ENCODE data around the gene SLCO3A1.

Gene SLCO3A1

DNA sequence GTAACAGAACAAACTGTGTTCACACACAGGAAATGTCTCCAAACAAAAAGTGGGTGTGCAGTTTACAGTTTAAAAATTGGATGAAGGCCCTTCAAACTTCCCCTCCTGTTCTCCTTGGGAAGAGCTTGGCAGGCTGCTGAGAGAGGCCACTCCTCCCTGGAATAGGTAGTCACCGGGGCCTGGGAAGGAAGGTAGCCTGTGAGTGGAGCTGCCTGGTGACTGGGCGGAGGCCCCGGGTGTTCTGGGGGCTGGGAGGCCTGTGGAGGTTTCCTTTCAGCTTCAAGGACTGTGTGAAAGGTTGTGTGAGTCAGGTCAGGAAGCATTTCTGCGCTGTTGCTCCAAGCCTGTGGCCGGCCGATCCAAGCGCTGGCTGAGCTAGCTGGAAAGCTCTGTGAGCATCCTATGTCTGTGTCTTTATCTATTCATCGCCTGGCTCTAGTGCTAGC is 14.1 kb downstream of the SLCO3A1 start:
- Histone ChIP-seq H3K36me3 (ENCODE audit: control insufficient read depth in 2 of 2, insufficient read depth in 2 of 2, low read length in 2 of 2) (no peaks in the 10 kb centered on the region), H3K27me3 (ENCODE audit: control insufficient read depth in 2 of 2, insufficient read depth in 2 of 2, low read length in 2 of 2) (no peaks in the 10 kb centered on the region), H3K9me3 (ENCODE audit: control insufficient read depth in 2 of 2, low read length in 2 of 2) (no peaks in the 10 kb centered on the region), H3K4me1 (ENCODE audit: control insufficient read depth in 2 of 2, insufficient read depth in 2 of 2, low read length in 2 of 2) (peaks cover 13 to 19% of the 10 kb centered on the region in 2 donors), H3K9ac (ENCODE audit: low read depth in 1 of 2, low read length in 2 of 2) (peak overlapping the region in 1 of 2 donors; percentile 45), H3K4me3 (ENCODE audit: low read length in 2 of 2) (no peak overlapping the region), H3K27ac (ENCODE audit: low read depth in 2 of 2, low read length in 2 of 2) (peak overlapping the region; percentile 28 to 45)

DNA sequence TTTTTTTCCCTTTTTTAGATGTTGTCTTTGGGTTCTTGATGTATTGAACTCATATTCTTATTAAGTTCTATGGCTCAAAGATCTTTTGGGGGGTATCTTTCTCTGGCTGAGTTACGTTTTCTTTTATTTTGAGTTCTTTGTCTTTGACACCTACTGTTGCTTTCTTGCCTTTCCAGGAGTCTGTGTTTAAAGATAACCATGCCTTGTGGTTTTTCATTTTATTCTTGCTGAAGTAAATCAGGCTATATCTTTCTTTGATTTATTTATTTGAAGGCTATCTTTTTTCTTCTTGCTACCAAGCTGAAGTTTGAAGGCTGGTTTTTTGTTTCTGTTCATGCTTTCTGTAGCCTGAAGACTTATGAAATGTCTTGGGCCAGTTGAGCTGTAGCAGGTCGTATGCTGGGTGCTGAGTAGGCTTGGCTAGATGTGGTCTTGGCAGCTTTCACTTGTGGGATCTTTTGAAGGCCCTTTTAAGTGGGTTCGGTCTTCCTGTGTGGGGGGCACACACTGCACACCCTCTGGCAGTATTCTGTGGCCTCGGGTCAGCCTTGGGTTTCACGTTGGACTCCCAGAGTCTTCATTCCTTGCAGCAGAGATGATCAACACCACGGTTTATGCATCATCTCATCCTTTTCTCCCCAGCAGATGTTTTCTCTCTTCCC is 17.5 kb downstream of the SLCO3A1 start:
- H3K9ac ChIP-seq (ENCODE audit: low read depth in 1 of 2, low read length in 2 of 2): no peak overlapping the region
- peaks cover 13 to 17% of the 10 kb centered on the region in 2 donors for H3K4me1 ChIP-seq (ENCODE audit: control insufficient read depth in 2 of 2, insufficient read depth in 2 of 2, low read length in 2 of 2)
- H3K27me3 ChIP-seq (ENCODE audit: control insufficient read depth in 2 of 2, insufficient read depth in 2 of 2, low read length in 2 of 2): no peaks in the 10 kb centered on the region
- H3K4me3 ChIP-seq (ENCODE audit: low read length in 2 of 2): no peak overlapping the region
- no peaks in the 10 kb centered on the region for H3K9me3 ChIP-seq (ENCODE audit: control insufficient read depth in 2 of 2, low read length in 2 of 2)
- H3K27ac ChIP-seq (ENCODE audit: low read depth in 2 of 2, low read length in 2 of 2): no peak overlapping the region
- H3K36me3 ChIP-seq (ENCODE audit: control insufficient read depth in 2 of 2, insufficient read depth in 2 of 2, low read length in 2 of 2): no peaks in the 10 kb centered on the region

DNA sequence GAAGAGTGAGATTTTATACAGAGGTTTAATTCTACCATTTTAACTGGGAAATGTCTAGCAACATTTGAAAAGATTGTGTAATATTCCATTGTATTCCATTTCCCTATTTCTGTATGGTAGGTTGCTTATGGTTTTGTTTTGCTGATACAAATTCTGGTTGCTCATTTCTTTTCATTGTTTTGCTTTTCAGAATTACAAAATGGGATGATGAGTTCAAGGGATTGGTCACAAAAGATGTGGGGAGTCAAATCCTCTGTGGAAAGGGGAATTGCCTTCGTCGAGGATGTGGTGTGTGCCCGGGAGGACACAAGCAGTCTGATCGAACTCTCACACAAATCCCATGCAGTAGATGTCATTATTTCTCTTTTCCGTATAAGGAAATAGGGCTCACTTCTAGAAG is 18.3 kb downstream of the SLCO3A1 start:
- no peak overlapping the region for H3K27ac ChIP-seq (ENCODE audit: low read depth in 2 of 2, low read length in 2 of 2)
- no peaks in the 10 kb centered on the region for H3K36me3 ChIP-seq (ENCODE audit: control insufficient read depth in 2 of 2, insufficient read depth in 2 of 2, low read length in 2 of 2)
- no peak overlapping the region for H3K9ac ChIP-seq (ENCODE audit: low read depth in 1 of 2, low read length in 2 of 2)
- no peaks in the 10 kb centered on the region for H3K27me3 ChIP-seq (ENCODE audit: control insufficient read depth in 2 of 2, insufficient read depth in 2 of 2, low read length in 2 of 2)
- H3K4me1 ChIP-seq (ENCODE audit: control insufficient read depth in 2 of 2, insufficient read depth in 2 of 2, low read length in 2 of 2): peaks cover 11 to 13% of the 10 kb centered on the region in 2 donors
- no peak overlapping the region for H3K4me3 ChIP-seq (ENCODE audit: low read length in 2 of 2)
- H3K9me3 ChIP-seq (ENCODE audit: control insufficient read depth in 2 of 2, low read length in 2 of 2): no peaks in the 10 kb centered on the region

DNA sequence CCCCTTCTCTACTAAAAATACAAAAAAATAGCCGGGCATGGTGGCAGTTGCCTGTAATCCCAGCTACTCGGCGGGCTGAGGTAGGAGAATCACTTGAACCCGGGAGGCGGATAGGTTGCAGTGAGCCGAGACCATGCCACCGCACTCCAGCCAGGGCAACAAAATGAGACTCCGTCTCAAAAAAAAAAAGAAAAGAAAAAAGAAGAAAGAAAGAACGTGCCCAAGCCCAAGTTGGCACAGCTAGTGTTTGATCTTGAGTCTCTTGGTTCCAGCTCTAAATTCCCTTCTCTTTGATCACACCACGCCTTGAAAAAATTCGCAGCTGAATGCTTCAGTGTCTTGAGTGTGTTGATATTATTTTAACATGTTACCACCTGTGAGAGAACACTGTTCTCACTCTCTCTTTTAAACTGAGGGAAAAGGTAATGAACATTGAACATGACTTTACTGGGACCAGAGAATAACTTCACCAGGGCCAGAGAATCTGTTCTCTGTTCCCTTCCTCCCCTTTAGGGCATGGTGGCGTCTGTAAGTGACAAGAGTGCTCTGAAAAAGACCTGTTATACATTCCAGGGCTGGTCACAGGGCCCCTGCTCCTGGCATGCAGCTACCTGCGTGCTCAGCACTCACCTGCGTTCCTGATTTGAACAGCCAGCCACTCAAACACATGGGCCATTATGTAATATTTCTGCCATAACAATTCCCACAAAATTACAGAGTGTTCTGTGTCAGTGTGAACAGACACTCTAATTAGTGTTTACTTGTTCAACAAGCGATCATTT is 19.0 kb downstream of the SLCO3A1 start:
- Histone ChIP-seq H3K27me3 (ENCODE audit: control insufficient read depth in 2 of 2, insufficient read depth in 2 of 2, low read length in 2 of 2) (no peaks in the 10 kb centered on the region), H3K27ac (ENCODE audit: low read depth in 2 of 2, low read length in 2 of 2) (no peak overlapping the region), H3K4me1 (ENCODE audit: control insufficient read depth in 2 of 2, insufficient read depth in 2 of 2, low read length in 2 of 2) (peaks cover 4 to 6% of the 10 kb centered on the region in 2 donors), H3K9me3 (ENCODE audit: control insufficient read depth in 2 of 2, low read length in 2 of 2) (no peaks in the 10 kb centered on the region), H3K4me3 (ENCODE audit: low read length in 2 of 2) (no peak overlapping the region), H3K9ac (ENCODE audit: low read depth in 1 of 2, low read length in 2 of 2) (no peak overlapping the region), H3K36me3 (ENCODE audit: control insufficient read depth in 2 of 2, insufficient read depth in 2 of 2, low read length in 2 of 2) (no peaks in the 10 kb centered on the region)

DNA sequence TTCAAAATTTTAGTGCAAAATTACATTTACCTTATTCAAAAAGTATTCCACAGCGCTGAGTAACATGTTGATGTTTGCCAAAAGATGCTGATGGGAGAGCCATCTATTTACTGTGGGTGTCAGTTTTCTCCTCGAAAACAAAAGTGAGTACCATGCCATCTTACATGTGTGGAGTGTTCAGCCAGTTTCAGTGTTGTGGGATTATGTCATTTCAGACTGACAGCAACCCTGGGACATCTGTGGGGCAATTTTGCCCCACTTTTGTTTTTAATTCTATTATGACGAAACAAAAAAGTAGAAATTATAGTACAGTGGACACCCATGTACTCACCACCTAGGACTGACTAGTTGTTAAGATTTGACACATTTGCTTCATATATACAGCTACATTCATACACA is 19.6 kb downstream of the SLCO3A1 start:
- Histone ChIP-seq H3K27me3 (ENCODE audit: control insufficient read depth in 2 of 2, insufficient read depth in 2 of 2, low read length in 2 of 2) (no peaks in the 10 kb centered on the region), H3K9ac (ENCODE audit: low read depth in 1 of 2, low read length in 2 of 2) (no peak overlapping the region), H3K9me3 (ENCODE audit: control insufficient read depth in 2 of 2, low read length in 2 of 2) (no peaks in the 10 kb centered on the region), H3K4me3 (ENCODE audit: low read length in 2 of 2) (no peak overlapping the region), H3K27ac (ENCODE audit: low read depth in 2 of 2, low read length in 2 of 2) (no peak overlapping the region), H3K4me1 (ENCODE audit: control insufficient read depth in 2 of 2, insufficient read depth in 2 of 2, low read length in 2 of 2) (no peaks in the 10 kb centered on the region), H3K36me3 (ENCODE audit: control insufficient read depth in 2 of 2, insufficient read depth in 2 of 2, low read length in 2 of 2) (no peaks in the 10 kb centered on the region)

DNA sequence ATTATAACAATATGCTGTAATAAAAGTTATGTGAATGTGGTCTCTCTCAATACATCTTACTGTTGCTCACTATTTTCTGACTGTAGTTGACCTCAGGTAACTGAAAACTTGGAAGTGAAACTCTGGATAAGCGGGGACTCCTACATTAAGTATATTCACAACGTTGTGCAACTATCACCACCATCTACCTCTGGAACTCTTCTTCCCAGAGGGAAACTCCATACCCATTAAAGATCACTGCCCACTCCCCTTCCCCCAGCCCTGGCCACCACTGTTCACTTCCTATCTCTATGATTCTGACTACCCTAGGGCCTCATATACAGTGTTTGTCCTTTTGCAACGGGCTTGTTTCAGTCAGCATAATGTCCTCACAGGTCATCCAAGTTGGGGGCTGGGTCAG is 20.7 kb downstream of the SLCO3A1 start:
- H3K27me3 ChIP-seq (ENCODE audit: control insufficient read depth in 2 of 2, insufficient read depth in 2 of 2, low read length in 2 of 2): no peaks in the 10 kb centered on the region
- no peaks in the 10 kb centered on the region for H3K9me3 ChIP-seq (ENCODE audit: control insufficient read depth in 2 of 2, low read length in 2 of 2)
- H3K9ac ChIP-seq (ENCODE audit: low read depth in 1 of 2, low read length in 2 of 2): no peak overlapping the region
- H3K4me1 ChIP-seq (ENCODE audit: control insufficient read depth in 2 of 2, insufficient read depth in 2 of 2, low read length in 2 of 2): no peaks in the 10 kb centered on the region
- no peak overlapping the region for H3K4me3 ChIP-seq (ENCODE audit: low read length in 2 of 2)
- no peak overlapping the region for H3K27ac ChIP-seq (ENCODE audit: low read depth in 2 of 2, low read length in 2 of 2)
- H3K36me3 ChIP-seq (ENCODE audit: control insufficient read depth in 2 of 2, insufficient read depth in 2 of 2, low read length in 2 of 2): no peaks in the 10 kb centered on the region

DNA sequence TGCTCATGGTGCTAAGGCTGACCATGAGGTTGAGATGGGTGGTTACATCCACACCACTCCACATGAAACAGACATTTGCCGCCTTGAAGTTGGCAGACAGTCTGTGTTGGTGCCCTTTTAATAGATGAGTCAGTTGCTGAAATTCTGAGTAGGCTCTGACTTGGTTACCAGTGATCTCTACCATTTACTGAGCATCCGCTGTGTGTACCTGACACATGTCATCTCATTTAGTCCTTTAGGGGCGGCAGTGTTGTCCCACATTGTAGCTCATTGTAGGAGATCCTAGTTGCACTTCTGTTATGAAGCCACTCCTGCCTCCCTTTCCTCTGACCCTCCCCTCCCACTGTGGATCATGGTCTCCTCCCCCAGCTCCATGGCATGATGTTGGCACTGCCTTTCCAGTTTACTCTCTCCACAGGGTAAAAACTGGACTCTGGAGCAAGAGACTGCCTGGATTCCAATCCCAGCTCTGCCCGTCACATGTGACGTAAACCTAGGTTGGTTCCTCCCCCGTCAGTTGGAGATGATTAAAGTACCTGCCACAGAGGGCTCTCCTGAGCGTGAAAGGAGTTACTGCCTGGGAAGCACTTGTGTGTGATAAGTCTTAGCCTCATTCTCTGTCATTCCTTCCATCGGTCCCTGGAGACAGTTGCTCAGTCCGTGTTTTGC is 21.6 kb downstream of the SLCO3A1 start:
- Histone ChIP-seq H3K4me3 (ENCODE audit: low read length in 2 of 2) (no peak overlapping the region), H3K4me1 (ENCODE audit: control insufficient read depth in 2 of 2, insufficient read depth in 2 of 2, low read length in 2 of 2) (no peaks in the 10 kb centered on the region), H3K27ac (ENCODE audit: low read depth in 2 of 2, low read length in 2 of 2) (no peak overlapping the region), H3K9me3 (ENCODE audit: control insufficient read depth in 2 of 2, low read length in 2 of 2) (no peaks in the 10 kb centered on the region), H3K36me3 (ENCODE audit: control insufficient read depth in 2 of 2, insufficient read depth in 2 of 2, low read length in 2 of 2) (no peaks in the 10 kb centered on the region), H3K9ac (ENCODE audit: low read depth in 1 of 2, low read length in 2 of 2) (no peak overlapping the region), H3K27me3 (ENCODE audit: control insufficient read depth in 2 of 2, insufficient read depth in 2 of 2, low read length in 2 of 2) (no peaks in the 10 kb centered on the region)

DNA sequence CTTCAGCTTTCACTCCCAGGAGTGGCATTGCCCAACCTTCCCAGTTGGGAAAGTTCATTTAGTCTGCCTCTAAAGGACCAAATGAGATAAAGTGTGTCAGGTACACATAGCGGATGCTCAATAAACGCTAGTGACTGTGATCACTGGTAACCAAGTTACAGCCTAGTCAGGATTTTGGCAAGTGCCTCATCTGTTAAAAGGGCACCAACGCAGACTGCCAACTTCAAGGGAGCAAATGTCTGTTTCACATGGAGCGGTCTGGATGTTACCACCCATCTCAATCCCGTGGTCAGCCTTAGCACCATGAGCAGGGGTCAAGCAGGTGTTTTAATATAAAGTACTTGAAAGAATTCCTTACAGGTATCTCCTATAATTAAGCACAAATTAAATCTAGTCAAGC is 22.7 kb downstream of the SLCO3A1 start:
- Histone ChIP-seq H3K9me3 (ENCODE audit: control insufficient read depth in 2 of 2, low read length in 2 of 2) (no peaks in the 10 kb centered on the region), H3K27me3 (ENCODE audit: control insufficient read depth in 2 of 2, insufficient read depth in 2 of 2, low read length in 2 of 2) (no peaks in the 10 kb centered on the region), H3K4me1 (ENCODE audit: control insufficient read depth in 2 of 2, insufficient read depth in 2 of 2, low read length in 2 of 2) (no peaks in the 10 kb centered on the region), H3K36me3 (ENCODE audit: control insufficient read depth in 2 of 2, insufficient read depth in 2 of 2, low read length in 2 of 2) (no peaks in the 10 kb centered on the region), H3K9ac (ENCODE audit: low read depth in 1 of 2, low read length in 2 of 2) (no peak overlapping the region), H3K4me3 (ENCODE audit: low read length in 2 of 2) (no peak overlapping the region), H3K27ac (ENCODE audit: low read depth in 2 of 2, low read length in 2 of 2) (no peak overlapping the region)

DNA sequence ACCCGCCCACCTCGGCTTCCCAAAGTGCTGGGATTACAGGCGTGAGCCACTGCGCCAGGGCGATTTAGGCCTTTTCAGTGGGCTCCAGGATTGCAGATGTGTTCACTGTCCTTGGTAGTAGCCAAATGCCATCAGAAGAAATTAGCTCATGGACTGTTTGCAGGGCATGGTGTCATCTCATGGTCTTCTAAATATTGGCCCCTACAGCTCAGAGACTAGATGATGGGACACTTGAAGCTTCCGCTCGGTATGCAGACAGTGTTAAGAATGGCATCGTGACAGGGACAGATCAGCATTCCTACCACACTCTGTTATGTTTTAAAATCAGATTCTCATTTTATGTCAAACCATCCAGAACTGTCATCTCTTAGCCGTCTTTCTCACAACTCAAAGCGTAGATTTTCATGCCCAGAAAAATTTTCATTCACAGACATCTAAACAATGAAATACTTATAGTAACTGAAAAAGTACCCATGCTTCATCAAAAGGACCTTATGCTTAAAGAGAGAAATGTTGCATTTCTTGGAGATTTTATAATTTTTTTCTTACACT is 24.9 kb downstream of the SLCO3A1 start:
- no peaks in the 10 kb centered on the region for H3K9me3 ChIP-seq (ENCODE audit: control insufficient read depth in 2 of 2, low read length in 2 of 2)
- no peaks in the 10 kb centered on the region for H3K27me3 ChIP-seq (ENCODE audit: control insufficient read depth in 2 of 2, insufficient read depth in 2 of 2, low read length in 2 of 2)
- no peaks in the 10 kb centered on the region for H3K36me3 ChIP-seq (ENCODE audit: control insufficient read depth in 2 of 2, insufficient read depth in 2 of 2, low read length in 2 of 2)
- no peak overlapping the region for H3K4me3 ChIP-seq (ENCODE audit: low read length in 2 of 2)
- H3K27ac ChIP-seq (ENCODE audit: low read depth in 2 of 2, low read length in 2 of 2): no peak overlapping the region
- H3K4me1 ChIP-seq (ENCODE audit: control insufficient read depth in 2 of 2, insufficient read depth in 2 of 2, low read length in 2 of 2): no peaks in the 10 kb centered on the region
- no peak overlapping the region for H3K9ac ChIP-seq (ENCODE audit: low read depth in 1 of 2, low read length in 2 of 2)

DNA sequence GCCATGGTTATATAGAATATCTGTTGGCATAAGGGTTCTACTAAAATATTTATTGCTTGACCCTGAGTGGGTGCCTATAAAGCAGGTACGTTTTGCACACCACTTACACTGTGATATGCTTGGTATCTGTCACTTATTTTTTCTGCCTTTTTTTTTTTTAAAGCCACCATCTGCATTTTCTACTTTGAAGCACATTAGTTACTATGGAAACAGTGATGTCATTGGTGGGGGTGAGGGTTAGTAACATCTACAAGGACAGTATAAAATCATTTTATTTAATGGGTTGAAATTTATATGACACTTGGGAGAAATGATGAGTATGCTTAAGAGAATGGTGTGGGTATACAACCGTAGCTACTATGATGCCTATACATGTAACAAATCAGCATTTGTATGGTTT is 25.6 kb downstream of the SLCO3A1 start:
- H3K36me3 ChIP-seq (ENCODE audit: control insufficient read depth in 2 of 2, insufficient read depth in 2 of 2, low read length in 2 of 2): no peaks in the 10 kb centered on the region
- no peaks in the 10 kb centered on the region for H3K4me1 ChIP-seq (ENCODE audit: control insufficient read depth in 2 of 2, insufficient read depth in 2 of 2, low read length in 2 of 2)

More for the DNA sequence above, 25.6 kb downstream of the SLCO3A1 start:
- no peak overlapping the region for H3K27ac ChIP-seq (ENCODE audit: low read depth in 2 of 2, low read length in 2 of 2)
- no peaks in the 10 kb centered on the region for H3K9me3 ChIP-seq (ENCODE audit: control insufficient read depth in 2 of 2, low read length in 2 of 2)
- H3K4me3 ChIP-seq (ENCODE audit: low read length in 2 of 2): no peak overlapping the region
- H3K9ac ChIP-seq (ENCODE audit: low read depth in 1 of 2, low read length in 2 of 2): no peak overlapping the region
- no peaks in the 10 kb centered on the region for H3K27me3 ChIP-seq (ENCODE audit: control insufficient read depth in 2 of 2, insufficient read depth in 2 of 2, low read length in 2 of 2)

Data from mucosa of rectum (tissue), 2 donors.